Adrenal gland (tissue), 12 donors: ENCODE data around the gene TMEM163. TPM values are rescaled to one million over a fixed set of nuclear protein-coding genes. Genes with fewer than 3 reads are reported as not detected.
"Not testable (repeated sequence)": the region's sequence is repeated elsewhere in the genome, so short reads cannot be mapped to it uniquely, and the experiment has no call there.

Source experiments
- DNase-seq, 7 donors: peaks; one replicate each; pipeline ENCODE4 v3.0.0-alpha.2; 2019 to 2020
- H3K27ac ChIP-seq, 5 donors: fragments of 200-600 bp; sonication (generic) in 4 of 5; 1 replicate in 3 of 5; 2 replicates in 2 of 5; pipeline versions ENCODE4 v1.5.1 to v1.8.0; 2016 to 2020; ENCODE audit warnings: mild to moderate bottlenecking in 1 of 5
- H3K27me3 ChIP-seq: fragments of 200-600 bp; 2 replicates; pipeline ENCODE4 v1.8.0; 2021
- H3K36me3 ChIP-seq, 2 donors: fragments of 200-600 bp; replicated peaks in 1 of 2; 1 replicate in 1 of 2; 2 replicates in 1 of 2; pipeline versions ENCODE4 v1.5.1 to v1.8.0; 2018 to 2022
- H3K4me1 ChIP-seq, 2 donors: fragments of 200-600 bp; replicated peaks in 1 of 2; 1 replicate in 1 of 2; 2 replicates in 1 of 2; pipeline versions ENCODE4 v1.5.1 to v1.8.0; 2018 to 2021
- H3K4me3 ChIP-seq, 4 donors: fragments of 200-600 bp; sonication (generic) in 3 of 4; one replicate each; pipeline ENCODE4 v1.5.1; 2016 to 2018
- H3K9me3 ChIP-seq, 3 donors: fragments of 200-600 bp; sonication (generic) in 1 of 3; replicated peaks in 1 of 3; 1 replicate in 2 of 3; 2 replicates in 1 of 3; pipeline versions ENCODE4 v1.5.1 to v1.8.0; 2016 to 2021
- POLR2A ChIP-seq, 2 donors: fragments of 450-650 bp; IDR thresholded peaks; one replicate each; pipeline ENCODE4 v1.6.1; 2017; ENCODE audit warnings: antibody characterized with exemption in 2 of 2, mild to moderate bottlenecking in 2 of 2, moderate library complexity in 1 of 2
- WGBS, 4 donors: extraction: QIAGEN DNeasy Blood & Tissue Kit in 2 of 4; methylation state at CpG; one replicate each; pipeline versions ENCODE4 v1.1.5 to v1.1.7; 2013 to 2017; 5-methylcytosine and 5-hydroxymethylcytosine counted together
- intact Hi-C, 2 donors: fragments of 100-400 bp; cut with DNase I; formaldehyde crosslinking; loops; one replicate each; pipeline versions ENCODE4 v1.14.1 to v1.15.0; 2022 to 2023
- polyA plus RNA-seq, 3 donors: library from polyadenylated mRNA; stranded (reverse); fragments of 200-250 nt in 2 of 3; fragments of 350-450 nt in 1 of 3; fragmentation: Illumina TruSeq in 1 of 3; extraction: RNeasy Lipid Tissue Mini Kit (QIAGEN cat#74804) in 1 of 3; gene quantifications; one replicate each; pipeline ENCODE4 v1.2.3, GENCODE V29; 2013 to 2014
- total RNA-seq, 9 donors: library from RNA; depleted of rRNA in 4 of 9; stranded (reverse); fragments of >200 nt in 4 of 9; fragments of 120-200 nt in 1 of 9; fragmentation: NEBNext Ultra II Directional in 1 of 9; extraction: Animal tissue kit (Norgen Biotek cat#: 25700) in 1 of 9; gene quantifications; one replicate each; pipeline versions ENCODE4 v1.1.0 to v1.2.4, GENCODE V29; 2013 to 2023
- TF ChIP-seq, protein P1 (sequence below), 6 experiments: fragments of 450-650 bp in 4 of 6; fragments of 200-600 bp in 2 of 6; sonication (generic) in 1 of 6; IDR thresholded peaks; 1 replicate in 5 of 6; 2 replicates in 1 of 6; pipeline versions ENCODE4 v1.5.1 to v1.8.0; 2016 to 2021; ENCODE audit warnings: antibody characterized with exemption in 6 of 6, mild to moderate bottlenecking in 2 of 6, moderate library complexity in 1 of 6
- donor health status: healthy with polysubstance abuse.
- donor health status: Bipolar disorder and iron deficiency.
- donor health status: DM: yes; HTN: yes; CAD: no.
- donor health status: DM: no; HTN: no; CAD: no.
- donor health status: DM: no; HTN: no; CAD: no.
- donor health status: DM: yes; HTN: yes; CAD: no.

Gene TMEM163
- total and polyA plus RNA-seq, 12 donors = 3.6 to 21.6 (median 9.5) TPM

DNA sequence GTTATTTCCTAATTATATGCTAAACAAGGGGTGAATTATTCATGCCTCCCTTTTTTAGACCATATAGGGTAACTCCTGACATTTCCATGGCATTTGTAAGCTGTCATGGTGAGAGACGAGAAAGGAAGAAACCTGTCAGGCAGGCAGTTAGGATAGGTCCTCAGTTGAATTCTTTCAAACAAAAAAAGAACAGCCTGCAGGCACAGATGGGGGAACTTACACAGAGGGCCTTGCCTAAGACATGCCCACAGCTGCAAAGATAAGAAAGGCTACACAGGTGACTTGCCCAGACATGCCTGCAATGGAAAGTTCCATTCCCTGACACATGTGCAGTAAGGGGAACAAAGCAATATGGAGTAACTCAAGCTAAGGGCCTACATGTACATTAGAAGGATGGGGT is 128.1 kb downstream of the TMEM163 start:
- no peak for TF ChIP-seq POLR2A (IDR thresholded peaks at IDR 0.05)
- TF ChIP-seq, protein P1, sequence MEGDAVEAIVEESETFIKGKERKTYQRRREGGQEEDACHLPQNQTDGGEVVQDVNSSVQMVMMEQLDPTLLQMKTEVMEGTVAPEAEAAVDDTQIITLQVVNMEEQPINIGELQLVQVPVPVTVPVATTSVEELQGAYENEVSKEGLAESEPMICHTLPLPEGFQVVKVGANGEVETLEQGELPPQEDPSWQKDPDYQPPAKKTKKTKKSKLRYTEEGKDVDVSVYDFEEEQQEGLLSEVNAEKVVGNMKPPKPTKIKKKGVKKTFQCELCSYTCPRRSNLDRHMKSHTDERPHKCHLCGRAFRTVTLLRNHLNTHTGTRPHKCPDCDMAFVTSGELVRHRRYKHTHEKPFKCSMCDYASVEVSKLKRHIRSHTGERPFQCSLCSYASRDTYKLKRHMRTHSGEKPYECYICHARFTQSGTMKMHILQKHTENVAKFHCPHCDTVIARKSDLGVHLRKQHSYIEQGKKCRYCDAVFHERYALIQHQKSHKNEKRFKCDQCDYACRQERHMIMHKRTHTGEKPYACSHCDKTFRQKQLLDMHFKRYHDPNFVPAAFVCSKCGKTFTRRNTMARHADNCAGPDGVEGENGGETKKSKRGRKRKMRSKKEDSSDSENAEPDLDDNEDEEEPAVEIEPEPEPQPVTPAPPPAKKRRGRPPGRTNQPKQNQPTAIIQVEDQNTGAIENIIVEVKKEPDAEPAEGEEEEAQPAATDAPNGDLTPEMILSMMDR (IDR thresholded peaks at IDR 0.05) = no peak
- 81 to 95% (median 88%) methylated on average over 1 of the region's 1 CpG for WGBS, 4 donors
- intact Hi-C loops = no loop called here
- H3K36me3 ChIP-seq = no peaks in the 10 kb centered on the region
- no peak for DNase-seq
- peaks cover 0 to 5% (median 0%) of the 10 kb centered on the region in 3 donors for H3K9me3 ChIP-seq
- H3K27ac ChIP-seq = no peak overlapping the region
- no peak overlapping the region for H3K4me3 ChIP-seq
- H3K4me1 ChIP-seq = no peaks in the 10 kb centered on the region
- H3K27me3 ChIP-seq = no peaks in the 10 kb centered on the region

DNA sequence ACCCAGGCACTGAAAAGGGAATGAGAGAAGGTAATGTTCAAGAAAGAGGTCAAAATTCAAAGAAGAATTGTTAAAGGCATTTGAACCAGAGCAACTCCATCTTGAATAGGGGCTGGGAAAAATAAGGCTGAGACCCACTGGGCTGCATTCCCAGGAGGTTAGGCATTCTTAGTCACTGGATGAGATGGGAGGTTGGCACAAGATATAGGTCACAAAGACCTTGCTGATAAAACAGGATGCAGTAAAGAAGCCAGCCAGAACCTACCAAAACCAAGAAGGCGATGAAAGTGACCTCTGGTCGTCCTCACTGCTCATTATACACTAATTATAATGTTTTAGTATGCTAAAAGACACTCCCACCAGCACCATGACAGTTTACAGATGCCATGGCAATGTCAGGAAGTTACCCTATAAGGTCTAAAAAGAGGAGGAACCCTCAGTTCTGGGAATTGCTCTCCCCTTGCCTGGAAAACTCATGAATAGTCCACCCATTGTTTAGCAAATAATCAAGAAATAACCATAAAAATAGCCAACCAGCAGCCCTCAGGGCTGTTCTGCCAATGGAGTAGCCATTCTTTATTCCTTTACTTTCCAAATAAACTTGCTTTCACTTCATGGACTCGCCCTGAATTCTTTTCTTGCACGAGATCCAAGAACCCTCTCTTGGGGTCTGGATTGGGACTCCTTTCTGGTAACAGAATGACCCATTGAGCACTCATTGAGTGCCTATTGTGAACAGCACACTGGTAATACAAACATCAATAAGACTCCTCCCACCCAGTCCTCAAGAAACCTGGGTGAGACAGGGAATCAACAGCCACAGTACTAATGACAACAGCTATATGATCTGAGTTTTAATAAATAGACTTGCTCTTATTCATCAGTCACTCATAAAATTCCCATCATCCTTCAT is 129.4 kb downstream of the TMEM163 start:
- DNase-seq = peak; percentile 38 to 66 (median 54)
- H3K36me3 ChIP-seq, H3K4me1 ChIP-seq, H3K27ac ChIP-seq, H3K27me3 ChIP-seq, H3K4me3 ChIP-seq, H3K9me3 ChIP-seq, intact Hi-C loops: not testable (repeated sequence)
- WGBS, 4 donors = 59 to 73% (median 69%) methylated on average over 4 of the region's 4 CpGs

DNA sequence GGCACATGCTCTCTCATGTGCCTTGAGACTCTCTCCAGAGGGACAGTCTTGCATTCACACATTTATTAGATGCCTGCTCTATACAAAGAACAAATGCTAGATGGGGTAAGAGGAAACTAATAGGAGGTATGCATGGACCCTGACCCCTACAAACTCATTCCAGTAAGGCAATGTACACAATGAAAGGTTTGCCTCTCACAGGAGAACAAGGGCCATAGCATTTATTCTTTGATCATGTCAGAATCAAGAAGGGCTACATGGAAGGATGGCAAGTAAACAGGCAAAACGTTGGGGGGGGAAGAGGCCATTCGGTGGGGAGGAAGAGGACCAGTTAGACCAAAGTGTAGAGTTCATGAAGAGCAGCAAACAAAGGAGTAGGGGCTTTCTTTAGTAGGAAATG is 130.2 kb downstream of the TMEM163 start:
- intact Hi-C loops = no loop called here
- no peak for DNase-seq
- WGBS, 4 donors = 75 to 86% (median 80%) methylated on average over 2 of the region's 2 CpGs
- no peak for TF ChIP-seq POLR2A (IDR thresholded peaks at IDR 0.05)
- TF ChIP-seq, protein P1 (IDR thresholded peaks at IDR 0.05) = no peak
- no peaks in the 10 kb centered on the region for H3K27me3 ChIP-seq
- no peak overlapping the region for H3K4me3 ChIP-seq
- H3K9me3 ChIP-seq = peaks cover 0 to 5% (median 0%) of the 10 kb centered on the region in 3 donors
- H3K36me3 ChIP-seq = no peaks in the 10 kb centered on the region
- peaks cover 0 to 4% of the 10 kb centered on the region in 2 donors for H3K4me1 ChIP-seq
- H3K27ac ChIP-seq = no peak overlapping the region

DNA sequence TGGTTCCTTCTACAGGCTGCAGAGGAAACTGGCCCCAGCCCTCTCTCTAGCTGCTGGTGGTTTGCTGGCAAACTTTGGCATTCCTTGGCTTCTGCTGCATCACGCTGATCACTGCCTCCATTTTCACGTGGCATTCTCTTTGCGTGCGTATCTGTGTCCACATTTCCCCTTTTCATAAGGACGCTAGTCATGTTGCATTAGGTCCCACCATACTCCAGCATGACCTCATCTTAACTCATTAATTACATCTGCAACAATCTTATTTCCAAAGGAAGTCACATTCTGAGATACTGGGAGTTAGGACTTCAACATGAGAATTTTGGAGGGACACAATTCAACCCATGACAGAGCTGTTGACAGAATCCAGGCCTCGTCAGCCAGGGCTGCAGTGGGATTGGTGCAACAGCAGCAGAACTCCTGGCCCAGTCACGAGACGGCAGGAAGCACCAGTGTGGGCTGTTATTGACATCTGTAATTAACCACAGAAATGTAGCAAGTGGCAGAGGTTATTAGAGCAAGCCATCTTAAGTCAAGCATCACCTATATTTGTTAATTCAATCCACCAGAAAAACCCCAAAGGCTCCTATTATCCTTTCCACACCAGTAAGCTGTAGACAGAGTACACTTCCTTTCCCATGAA is 132.4 kb downstream of the TMEM163 start:
- Histone ChIP-seq H3K36me3 (no peaks in the 10 kb centered on the region), H3K27me3 (no peaks in the 10 kb centered on the region), H3K27ac (no peak overlapping the region), H3K9me3 (peaks cover 0 to 5% (median 0%) of the 10 kb centered on the region in 3 donors), H3K4me3 (no peak overlapping the region), H3K4me1 (peaks cover 0 to 4% of the 10 kb centered on the region in 2 donors)
- intact Hi-C loops = no loop called here
- TF ChIP-seq POLR2A (IDR thresholded peaks at IDR 0.05) = no peak
- 80 to 84% (median 82%) methylated on average over 8 of the region's 8 CpGs for WGBS, 4 donors
- no peak for DNase-seq

DNA sequence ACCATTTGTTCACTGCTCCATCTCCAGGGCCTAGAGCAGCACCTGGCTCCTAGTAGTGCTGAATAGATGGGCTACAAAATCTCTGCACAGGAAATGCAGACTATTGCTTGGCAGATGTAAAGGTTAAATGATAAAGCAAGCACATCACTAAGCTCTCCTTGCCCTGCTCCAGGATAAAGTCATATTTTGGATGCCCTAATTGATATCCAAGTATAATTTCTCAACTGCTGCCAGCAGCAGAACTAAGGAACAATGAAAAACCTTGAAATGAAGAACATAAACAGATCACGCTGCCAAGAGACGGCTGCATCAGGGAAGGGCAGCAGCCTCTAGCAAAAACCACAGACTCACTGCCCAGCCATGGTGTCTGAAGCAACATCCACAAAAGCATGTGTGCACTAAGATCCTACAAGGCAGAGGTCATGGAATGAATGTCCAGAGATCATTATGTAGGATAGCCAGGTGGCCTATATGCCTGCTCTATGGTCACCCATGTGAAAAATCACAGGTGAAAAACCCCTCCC is 134.7 kb downstream of the TMEM163 start:
- peak; percentile 62 to 84 (median 74) for DNase-seq
- WGBS, 4 donors = 26 to 35% (median 31%) methylated on average over 2 of the region's 2 CpGs
- no peaks in the 10 kb centered on the region for H3K36me3 ChIP-seq
- H3K27me3 ChIP-seq = no peaks in the 10 kb centered on the region
- no peaks in the 10 kb centered on the region for H3K9me3 ChIP-seq
- intact Hi-C loops = no loop called here
- no peak overlapping the region for H3K4me3 ChIP-seq
- peak overlapping the region in 1 of 5 donors; percentile 34 for H3K27ac ChIP-seq
- TF ChIP-seq, protein P1 (IDR thresholded peaks at IDR 0.05) = no peak
- TF ChIP-seq POLR2A (IDR thresholded peaks at IDR 0.05) = no peak
- H3K4me1 ChIP-seq = peaks cover 0 to 4% of the 10 kb centered on the region in 2 donors
